Measurements from ENCODE around the gene SELPLG. TPM values are rescaled to one million over a fixed set of nuclear protein-coding genes. Genes with fewer than 3 reads are reported as not detected.

SELPLG gene
- total RNA-seq, 4 donors from 2014 or later, result 2.4 to 9.4 (median 5.9) TPM

- Histone ChIP-seq H3K27ac (no peak overlapping the region), H3K9me3 (no peaks in the 10 kb centered on the region), H3K4me1 (no peaks in the 10 kb centered on the region), H3K27me3 (no peaks in the 10 kb centered on the region), H3K4me3 (no peak overlapping the region), H3K36me3 (no peaks in the 10 kb centered on the region)
- peak in 1 of 3 donors; percentile 31 for DNase-seq
- TF ChIP-seq CTCF (IDR thresholded peaks at IDR 0.05), result no peak
- TF ChIP-seq POLR2A (IDR thresholded peaks at IDR 0.05), result no peak
Measured at GRCh38 chr12:108581311-108582227, 52.1 kb downstream of the SELPLG start.

GRCh38 chr12:108580531-108580930, 53.2 kb downstream of the SELPLG start:
- H3K4me3 ChIP-seq, result no peak overlapping the region
- DNase-seq, result peak in 1 of 3 donors; percentile 36
- no peaks in the 10 kb centered on the region for H3K36me3 ChIP-seq
- H3K27me3 ChIP-seq, result no peaks in the 10 kb centered on the region
- no peaks in the 10 kb centered on the region for H3K9me3 ChIP-seq
- H3K27ac ChIP-seq, result peak overlapping the region in 1 of 4 donors; percentile 17
- no peak for TF ChIP-seq POLR2A (IDR thresholded peaks at IDR 0.05)
- no peak for TF ChIP-seq CTCF (IDR thresholded peaks at IDR 0.05)
- H3K4me1 ChIP-seq, result no peaks in the 10 kb centered on the region

- no peaks in the 10 kb centered on the region for H3K36me3 ChIP-seq
- DNase-seq, result peak in 1 of 3 donors; percentile 24
- H3K4me1 ChIP-seq, result no peaks in the 10 kb centered on the region
- H3K4me3 ChIP-seq, result no peak overlapping the region
- no peaks in the 10 kb centered on the region for H3K27me3 ChIP-seq
- TF ChIP-seq POLR2A (IDR thresholded peaks at IDR 0.05) (no peak), CTCF (IDR thresholded peaks at IDR 0.05) (no peak)
- H3K27ac ChIP-seq, result no peak overlapping the region
- no peaks in the 10 kb centered on the region for H3K9me3 ChIP-seq
Measured at GRCh38 chr12:108578813-108579212, 54.9 kb downstream of the SELPLG start.

GRCh38 chr12:108578264-108578663, 55.4 kb downstream of the SELPLG start:
- no peak for DNase-seq

GRCh38 chr12:108577458-108577857, 56.2 kb downstream of the SELPLG start:
- TF ChIP-seq CTCF (IDR thresholded peaks at IDR 0.05) (no peak), POLR2A (IDR thresholded peaks at IDR 0.05) (no peak)
- Histone ChIP-seq H3K27me3 (no peaks in the 10 kb centered on the region), H3K36me3 (no peaks in the 10 kb centered on the region), H3K4me1 (no peaks in the 10 kb centered on the region), H3K9me3 (no peaks in the 10 kb centered on the region), H3K27ac (no peak overlapping the region), H3K4me3 (no peak overlapping the region)
- no peak for DNase-seq

More at GRCh38 chr12:108578264-108578663, 55.4 kb downstream of the SELPLG start:
- Histone ChIP-seq H3K27ac (no peak overlapping the region), H3K27me3 (no peaks in the 10 kb centered on the region), H3K36me3 (no peaks in the 10 kb centered on the region), H3K9me3 (no peaks in the 10 kb centered on the region), H3K4me3 (no peak overlapping the region), H3K4me1 (no peaks in the 10 kb centered on the region)
- TF ChIP-seq CTCF (IDR thresholded peaks at IDR 0.05) (no peak), POLR2A (IDR thresholded peaks at IDR 0.05) (no peak)

Measured in Peyer's patch (tissue), 4 donors.